Psoas muscle (tissue), 8 donors: ENCODE results near the gene MTURN. TPM values are rescaled to one million over a fixed set of nuclear protein-coding genes. Genes with fewer than 3 reads are reported as not detected.
A peak's percentile ranks its signal among the peaks of the same experiment; 100 is the strongest.

Source experiments
- ATAC-seq, 4 donors: fragments of 200-7000 bp; cut with Tn5 transposase; one replicate each; pipeline ENCODE4 v1.9.1; 2020; ENCODE audit warnings: moderate library complexity in 3 of 4, mild to moderate bottlenecking in 2 of 4
- DNase-seq, 2 donors: peaks; one replicate each; pipeline ENCODE4 v3.0.0-alpha.2; 2020
- H3K27ac ChIP-seq: fragments of 200-600 bp; one replicate; pipeline ENCODE4 v1.8.0; 2022
- H3K27me3 ChIP-seq, 3 donors: fragments of 200-600 bp in 1 of 3; one replicate each; pipeline versions ENCODE4 v1.6.1 to v1.8.0; 2013 to 2022; ENCODE audit warnings: low read length in 2 of 3, mild to moderate bottlenecking in 2 of 3, moderate library complexity in 1 of 3; ENCODE audit not compliant: insufficient read depth in 3 of 3
- H3K36me3 ChIP-seq, 2 donors: fragments of 200-600 bp in 1 of 2; one replicate each; pipeline versions ENCODE4 v1.6.1 to v1.8.0; 2013 to 2022; ENCODE audit warnings: low read depth in 1 of 2, mild to moderate bottlenecking in 1 of 2, moderate library complexity in 1 of 2; ENCODE audit not compliant: insufficient read depth in 1 of 2
- H3K4me1 ChIP-seq: fragments of 200-600 bp; one replicate; pipeline ENCODE4 v1.8.0; 2022
- H3K4me3 ChIP-seq: fragments of 200-600 bp; one replicate; pipeline ENCODE4 v1.8.0; 2022; ENCODE audit warnings: mild to moderate bottlenecking
- H3K9me3 ChIP-seq: fragments of 200-600 bp; one replicate; pipeline ENCODE4 v1.8.0; 2022
- WGBS, 3 donors: extraction: QIAGEN DNeasy Blood & Tissue Kit; methylation state at CpG; one replicate each; pipeline versions ENCODE4 v1.1.6 to v1.1.7; 2013; 5-methylcytosine and 5-hydroxymethylcytosine counted together
- intact Hi-C, 2 donors: fragments of 100-400 bp; cut with DNase I; formaldehyde crosslinking; loops; one replicate each; pipeline versions ENCODE4 v1.11.0 to v1.14.2; 2022
- polyA plus RNA-seq, 3 donors: library from polyadenylated mRNA; stranded (reverse); fragments of 200-250 nt; gene quantifications; one replicate each; pipeline ENCODE4 v1.2.3, GENCODE V29; 2013
- total RNA-seq, 4 donors: library from RNA; stranded (reverse); fragmentation: NEBNext Ultra II Directional in 2 of 4; extraction: Animal tissue kit (Norgen Biotek cat#: 25700) in 2 of 4; gene quantifications; one replicate each; pipeline versions ENCODE4 v1.2.1 to v1.2.4, GENCODE V29; 2021 to 2023
- TF ChIP-seq, protein P1 (sequence below): fragments of 200-600 bp; IDR thresholded peaks from one replicate; pipeline ENCODE4 v1.8.0; 2022; ENCODE audit warnings: antibody characterized with exemption
- donor health status: healthy with polysubstance abuse.
- donor health status: DM: no; HTN: no; CAD: no; lungs with moderate emphysema.
- donor health status: Bipolar disorder and iron deficiency.
- donor health status: healthy.
- donor health status: DM: yes; HTN: yes; CAD: no.
- donor health status: DM: no; HTN: no; CAD: no.
- donor health status: DM: no; HTN: no; CAD: no.
- donor health status: DM: yes; HTN: yes; CAD: no.

MTURN gene
- total and polyA plus RNA-seq, 7 donors, result 7.1 to 68.6 (median 17.6) TPM

DNA sequence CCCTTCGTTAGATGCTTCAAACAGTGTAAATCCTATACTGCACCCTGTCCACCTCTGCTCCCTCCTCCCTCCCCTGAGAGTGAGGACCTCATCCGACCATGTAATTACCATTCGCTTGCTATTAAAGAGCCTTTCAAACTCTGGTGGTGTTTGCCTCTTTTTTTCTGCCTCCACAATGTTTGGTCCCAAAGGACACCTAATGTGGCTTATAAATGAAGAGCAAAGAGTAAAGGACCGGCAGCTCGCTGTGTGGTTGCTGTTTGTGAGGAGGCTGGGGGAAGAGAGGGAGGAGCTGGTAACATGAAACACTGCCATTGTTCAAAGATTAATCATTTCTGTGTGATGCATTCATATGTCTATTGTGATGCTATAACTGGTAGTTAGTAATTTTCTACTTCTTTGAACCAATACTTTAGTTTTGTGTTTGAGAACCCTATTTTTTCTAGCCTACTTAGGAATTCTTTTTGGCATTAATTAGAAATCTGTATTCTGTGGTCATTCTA, 27.9 kb downstream of the MTURN start:
- Histone ChIP-seq H3K4me3 (no peak overlapping the region), H3K4me1 (peaks cover 13% of the 10 kb centered on the region), H3K36me3 (peaks cover 0 to 18% of the 10 kb centered on the region in 2 donors), H3K27me3 (no peaks in the 10 kb centered on the region), H3K9me3 (no peaks in the 10 kb centered on the region), H3K27ac (no peak overlapping the region)
- 63 to 65% (median 65%) methylated on average over 5 of the region's 5 CpGs for whole genome bisulfite sequencing, 3 donors
- TF ChIP-seq, protein P1, sequence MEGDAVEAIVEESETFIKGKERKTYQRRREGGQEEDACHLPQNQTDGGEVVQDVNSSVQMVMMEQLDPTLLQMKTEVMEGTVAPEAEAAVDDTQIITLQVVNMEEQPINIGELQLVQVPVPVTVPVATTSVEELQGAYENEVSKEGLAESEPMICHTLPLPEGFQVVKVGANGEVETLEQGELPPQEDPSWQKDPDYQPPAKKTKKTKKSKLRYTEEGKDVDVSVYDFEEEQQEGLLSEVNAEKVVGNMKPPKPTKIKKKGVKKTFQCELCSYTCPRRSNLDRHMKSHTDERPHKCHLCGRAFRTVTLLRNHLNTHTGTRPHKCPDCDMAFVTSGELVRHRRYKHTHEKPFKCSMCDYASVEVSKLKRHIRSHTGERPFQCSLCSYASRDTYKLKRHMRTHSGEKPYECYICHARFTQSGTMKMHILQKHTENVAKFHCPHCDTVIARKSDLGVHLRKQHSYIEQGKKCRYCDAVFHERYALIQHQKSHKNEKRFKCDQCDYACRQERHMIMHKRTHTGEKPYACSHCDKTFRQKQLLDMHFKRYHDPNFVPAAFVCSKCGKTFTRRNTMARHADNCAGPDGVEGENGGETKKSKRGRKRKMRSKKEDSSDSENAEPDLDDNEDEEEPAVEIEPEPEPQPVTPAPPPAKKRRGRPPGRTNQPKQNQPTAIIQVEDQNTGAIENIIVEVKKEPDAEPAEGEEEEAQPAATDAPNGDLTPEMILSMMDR, result no peak
- intact Hi-C loops, result no loop called here
- ATAC-seq, result no peak
- DNase-seq, result no peak

DNA sequence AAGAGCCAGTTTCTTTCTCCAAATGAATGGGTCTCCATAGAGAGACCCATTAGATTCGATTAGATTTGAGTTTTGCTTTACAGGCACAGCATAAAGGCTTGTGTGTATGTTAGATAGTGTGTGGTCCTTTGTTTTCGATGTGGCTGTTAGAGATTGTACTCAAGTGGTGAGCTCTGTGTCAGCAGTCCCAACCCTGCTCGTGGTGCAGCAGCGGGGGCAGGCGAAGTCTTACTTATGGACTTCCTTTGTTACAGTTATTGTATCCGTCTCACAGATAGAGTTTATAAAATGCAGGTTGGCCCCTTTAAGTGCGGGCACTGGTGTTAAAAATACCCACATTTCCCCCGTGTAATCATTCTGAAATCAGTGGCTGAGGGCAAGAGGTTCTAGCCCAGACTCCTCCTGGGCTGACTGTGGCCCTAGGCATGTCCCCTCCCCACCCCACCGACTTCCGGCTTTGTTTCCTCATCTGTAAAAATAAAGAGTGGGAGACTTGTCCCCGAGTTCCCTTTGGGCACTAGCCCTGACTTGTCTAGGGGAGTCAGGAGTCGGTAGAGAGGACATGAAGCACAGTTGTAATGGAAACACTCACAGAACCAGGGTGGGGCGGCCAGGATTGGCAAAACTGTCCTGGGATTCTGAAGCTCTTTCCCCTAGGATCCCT, 28.6 kb downstream of the MTURN start:
- no peak for DNase-seq
- Histone ChIP-seq H3K9me3 (no peaks in the 10 kb centered on the region), H3K27me3 (no peaks in the 10 kb centered on the region), H3K4me3 (no peak overlapping the region), H3K27ac (no peak overlapping the region), H3K36me3 (peaks cover 0 to 13% of the 10 kb centered on the region in 2 donors), H3K4me1 (peaks cover 13% of the 10 kb centered on the region)
- peak in 1 of 4 donors; percentile 19 for ATAC-seq
- intact Hi-C loops, result no loop called here
- TF ChIP-seq, protein P1, result no peak
- WGBS, 3 donors, result 62 to 70% (median 66%) methylated on average over 13 of the region's 13 CpGs

DNA sequence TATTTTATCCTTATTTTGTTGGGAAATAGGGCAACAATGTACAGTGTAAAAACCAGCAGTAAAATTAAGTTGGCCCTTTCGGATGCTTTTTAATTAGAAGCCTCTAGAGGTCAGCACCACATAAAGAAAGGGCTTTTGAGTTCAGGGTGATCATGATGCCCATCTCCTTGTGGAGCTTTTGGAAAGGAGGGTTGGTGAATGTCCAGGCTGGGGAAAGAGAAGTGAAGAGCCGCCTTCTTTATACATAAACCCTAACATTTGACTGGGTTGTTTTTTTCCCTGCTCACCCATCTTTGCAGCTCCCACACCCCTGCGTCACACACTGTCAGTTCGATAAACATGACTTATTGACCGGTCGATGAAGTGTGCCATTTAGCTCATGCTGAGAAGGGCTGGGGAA, 29.8 kb downstream of the MTURN start:
- Histone ChIP-seq H3K4me3 (no peak overlapping the region), H3K36me3 (peaks cover 0 to 2% of the 10 kb centered on the region in 2 donors), H3K27ac (no peak overlapping the region), H3K27me3 (no peaks in the 10 kb centered on the region), H3K9me3 (no peaks in the 10 kb centered on the region), H3K4me1 (peaks cover 18% of the 10 kb centered on the region)
- ATAC-seq (peak; percentile 75 to 90 (median 78)), DNase-seq (no peak)
- TF ChIP-seq, protein P1, result peak; percentile 64
- 66 to 71% (median 68%) methylated on average over 6 of the region's 6 CpGs for WGBS, 3 donors
- intact Hi-C loops, result loop anchor here (2.0 kb wide), 1 partner anchor 248 kb away; no protein-coding TSS in a partner anchor

DNA sequence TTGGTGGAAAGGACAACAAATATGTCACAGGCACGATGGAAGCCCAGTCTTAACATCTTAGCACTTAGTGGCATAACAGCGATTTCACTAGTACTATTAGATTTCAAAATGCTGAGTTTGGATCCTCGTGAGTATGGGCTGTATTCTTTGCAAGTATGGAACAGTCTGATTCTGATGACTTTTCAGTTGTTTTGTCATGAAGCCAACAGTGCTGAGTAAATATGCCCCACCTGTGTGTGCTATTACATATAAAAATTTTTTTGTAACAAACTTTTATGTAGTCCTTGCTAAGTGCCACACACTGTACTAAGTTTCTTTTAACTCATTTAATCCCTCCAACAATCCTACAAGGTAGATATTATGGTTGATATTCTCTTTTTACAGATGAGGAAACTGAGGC, 30.8 kb downstream of the MTURN start:
- intact Hi-C loops, result loop anchor here (2.0 to 5.0 kb wide), 2 partner anchors 112 to 247 kb away; no protein-coding TSS in a partner anchor
- ATAC-seq, result no peak
- no peak overlapping the region for H3K4me3 ChIP-seq
- TF ChIP-seq, protein P1, result no peak
- DNase-seq, result no peak
- peaks cover 27% of the 10 kb centered on the region for H3K4me1 ChIP-seq
- 87 to 88% (median 87%) methylated on average over 3 of the region's 3 CpGs for WGBS, 3 donors
- no peak overlapping the region for H3K27ac ChIP-seq
- no peaks in the 10 kb centered on the region for H3K36me3 ChIP-seq
- no peaks in the 10 kb centered on the region for H3K27me3 ChIP-seq
- no peaks in the 10 kb centered on the region for H3K9me3 ChIP-seq
